ENCODE results near the gene SUFU.

- TF ChIP-seq CTCF (IDR thresholded peaks at IDR 0.05; ENCODE audit: poor library complexity) (no peak), EZH2 (IDR thresholded peaks at IDR 0.05; ENCODE audit: borderline replicate concordance) (no peak)
Measured at GRCh38 chr10:102653060-102653459, 149.3 kb downstream of the SUFU start.
